ENCODE measurements around the gene FOXO3.

The FOXO3 gene

GRCh38 chr6:108671790-108672189 lies 111.1 kb downstream of the FOXO3 start:
- no peaks in the 10 kb centered on the region for H3K9me3 ChIP-seq (ENCODE audit: control extremely low read depth in 1 of 5, control insufficient read depth in 4 of 5, insufficient read depth in 2 of 5, low read depth in 1 of 5, low read length in 4 of 5)
- H3K27ac ChIP-seq (ENCODE audit: insufficient read depth in 1 of 2, low read depth in 1 of 2, low read length in 2 of 2, poor library complexity in 1 of 2, severe bottlenecking in 2 of 2): no peak overlapping the region
- no peak overlapping the region for H3K4me3 ChIP-seq (ENCODE audit: control insufficient read depth in 1 of 7, extremely low read depth in 1 of 7, insufficient read depth in 4 of 7, low read depth in 2 of 7, low read length in 6 of 7)
- DNase-seq: no peak
- no peaks in the 10 kb centered on the region for H3K27me3 ChIP-seq (replicated peaks in 2 of 5; ENCODE audit: control insufficient read depth in 4 of 5, insufficient read depth in 5 of 5, low read length in 4 of 5)
- ChIA-PET POLR2A (interaction anchor here (0.5 kb wide), 1 partner anchor 46 kb away, joined by 3 read pairs; no protein-coding TSS in a partner anchor), CTCF (interaction anchor here (1.3 kb wide), 1 partner anchor 15 kb away, joined by 5 read pairs; no protein-coding TSS in a partner anchor)
- H3K36me3 ChIP-seq (ENCODE audit: control insufficient read depth in 4 of 4, insufficient read depth in 4 of 4, low read length in 3 of 4): peaks cover 2 to 12% (median 5%) of the 10 kb centered on the region in 4 experiments
- peaks cover 0 to 1% (median 0%) of the 10 kb centered on the region in 4 experiments for H3K4me1 ChIP-seq (ENCODE audit: control extremely low read depth in 1 of 4, control insufficient read depth in 4 of 4, insufficient read depth in 4 of 4, low read length in 3 of 4)
- 96% methylated on average over 4 of the region's 4 CpGs for WGBS (ENCODE audit: insufficient coverage)

- ChIA-PET POLR2A (no interaction called here), CTCF (no interaction called here)
- H3K27me3 ChIP-seq (replicated peaks in 2 of 5; ENCODE audit: control insufficient read depth in 4 of 5, insufficient read depth in 5 of 5, low read length in 4 of 5): no peaks in the 10 kb centered on the region
- peaks cover 0 to 1% (median 0%) of the 10 kb centered on the region in 4 experiments for H3K4me1 ChIP-seq (ENCODE audit: control extremely low read depth in 1 of 4, control insufficient read depth in 4 of 4, insufficient read depth in 4 of 4, low read length in 3 of 4)
- DNase-seq: no peak
- H3K9me3 ChIP-seq (ENCODE audit: control extremely low read depth in 1 of 5, control insufficient read depth in 4 of 5, insufficient read depth in 2 of 5, low read depth in 1 of 5, low read length in 4 of 5): no peaks in the 10 kb centered on the region
- peaks cover 2 to 11% (median 5%) of the 10 kb centered on the region in 4 experiments for H3K36me3 ChIP-seq (ENCODE audit: control insufficient read depth in 4 of 4, insufficient read depth in 4 of 4, low read length in 3 of 4)
- no peak overlapping the region for H3K4me3 ChIP-seq (ENCODE audit: control insufficient read depth in 1 of 7, extremely low read depth in 1 of 7, insufficient read depth in 4 of 7, low read depth in 2 of 7, low read length in 6 of 7)
- H3K27ac ChIP-seq (ENCODE audit: insufficient read depth in 1 of 2, low read depth in 1 of 2, low read length in 2 of 2, poor library complexity in 1 of 2, severe bottlenecking in 2 of 2): no peak overlapping the region
- WGBS (ENCODE audit: insufficient coverage): 80% methylated on average over 1 of the region's 3 CpGs
These were observed 111.9 kb downstream of the FOXO3 start for GRCh38 chr6:108672641-108673040.

- Histone ChIP-seq H3K27ac (ENCODE audit: insufficient read depth in 1 of 2, low read depth in 1 of 2, low read length in 2 of 2, poor library complexity in 1 of 2, severe bottlenecking in 2 of 2) (no peak overlapping the region), H3K4me1 (ENCODE audit: control extremely low read depth in 1 of 4, control insufficient read depth in 4 of 4, insufficient read depth in 4 of 4, low read length in 3 of 4) (peaks cover 0 to 1% (median 0%) of the 10 kb centered on the region in 4 experiments), H3K9me3 (ENCODE audit: control extremely low read depth in 1 of 5, control insufficient read depth in 4 of 5, insufficient read depth in 2 of 5, low read depth in 1 of 5, low read length in 4 of 5) (no peaks in the 10 kb centered on the region), H3K4me3 (ENCODE audit: control insufficient read depth in 1 of 7, extremely low read depth in 1 of 7, insufficient read depth in 4 of 7, low read depth in 2 of 7, low read length in 6 of 7) (no peak overlapping the region), H3K27me3 (replicated peaks in 2 of 5; ENCODE audit: control insufficient read depth in 4 of 5, insufficient read depth in 5 of 5, low read length in 4 of 5) (no peaks in the 10 kb centered on the region), H3K36me3 (ENCODE audit: control insufficient read depth in 4 of 4, insufficient read depth in 4 of 4, low read length in 3 of 4) (peaks cover 2 to 7% (median 5%) of the 10 kb centered on the region in 4 experiments)
- WGBS (ENCODE audit: insufficient coverage): 94% methylated on average over 5 of the region's 6 CpGs
- CTCF ChIA-PET: no interaction called here
- POLR2A ChIA-PET: no interaction called here
- no peak for DNase-seq
These were observed 112.4 kb downstream of the FOXO3 start for GRCh38 chr6:108673153-108673552.

GRCh38 chr6:108673602-108674001 lies 112.9 kb downstream of the FOXO3 start:
- H3K4me3 ChIP-seq (ENCODE audit: control insufficient read depth in 1 of 7, extremely low read depth in 1 of 7, insufficient read depth in 4 of 7, low read depth in 2 of 7, low read length in 6 of 7): no peak overlapping the region
- peaks cover 2 to 7% (median 3%) of the 10 kb centered on the region in 4 experiments for H3K36me3 ChIP-seq (ENCODE audit: control insufficient read depth in 4 of 4, insufficient read depth in 4 of 4, low read length in 3 of 4)
- 71% methylated on average over 1 of the region's 2 CpGs for WGBS (ENCODE audit: insufficient coverage)
- ChIA-PET CTCF (interaction anchor here (0.7 kb wide), 1 partner anchor 27 kb away, joined by 3 read pairs; no protein-coding TSS in a partner anchor), POLR2A (no interaction called here)
- DNase-seq: no peak
- no peaks in the 10 kb centered on the region for H3K27me3 ChIP-seq (replicated peaks in 2 of 5; ENCODE audit: control insufficient read depth in 4 of 5, insufficient read depth in 5 of 5, low read length in 4 of 5)
- no peaks in the 10 kb centered on the region for H3K9me3 ChIP-seq (ENCODE audit: control extremely low read depth in 1 of 5, control insufficient read depth in 4 of 5, insufficient read depth in 2 of 5, low read depth in 1 of 5, low read length in 4 of 5)
- peaks cover 0 to 1% (median 0%) of the 10 kb centered on the region in 4 experiments for H3K4me1 ChIP-seq (ENCODE audit: control extremely low read depth in 1 of 4, control insufficient read depth in 4 of 4, insufficient read depth in 4 of 4, low read length in 3 of 4)
- H3K27ac ChIP-seq (ENCODE audit: insufficient read depth in 1 of 2, low read depth in 1 of 2, low read length in 2 of 2, poor library complexity in 1 of 2, severe bottlenecking in 2 of 2): no peak overlapping the region

GRCh38 chr6:108675226-108676200 lies 114.8 kb downstream of the FOXO3 start:
- Histone ChIP-seq H3K9me3 (ENCODE audit: control extremely low read depth in 1 of 5, control insufficient read depth in 4 of 5, insufficient read depth in 2 of 5, low read depth in 1 of 5, low read length in 4 of 5) (no peaks in the 10 kb centered on the region), H3K27ac (ENCODE audit: insufficient read depth in 1 of 2, low read depth in 1 of 2, low read length in 2 of 2, poor library complexity in 1 of 2, severe bottlenecking in 2 of 2) (no peak overlapping the region), H3K36me3 (ENCODE audit: control insufficient read depth in 4 of 4, insufficient read depth in 4 of 4, low read length in 3 of 4) (peaks cover 0 to 10% (median 6%) of the 10 kb centered on the region in 4 experiments), H3K4me1 (ENCODE audit: control extremely low read depth in 1 of 4, control insufficient read depth in 4 of 4, insufficient read depth in 4 of 4, low read length in 3 of 4) (peaks cover 0 to 1% (median 0%) of the 10 kb centered on the region in 4 experiments), H3K27me3 (replicated peaks in 2 of 5; ENCODE audit: control insufficient read depth in 4 of 5, insufficient read depth in 5 of 5, low read length in 4 of 5) (no peaks in the 10 kb centered on the region), H3K4me3 (ENCODE audit: control insufficient read depth in 1 of 7, extremely low read depth in 1 of 7, insufficient read depth in 4 of 7, low read depth in 2 of 7, low read length in 6 of 7) (no peak overlapping the region)
- DNase-seq: no peak
- WGBS (ENCODE audit: insufficient coverage): 100% methylated on average over 1 of the region's 3 CpGs
- ChIA-PET CTCF (interaction anchor here (0.5 to 1.3 kb wide), 2 partner anchors 8 to 393 kb away, joined by 3 to 4 read pairs; no protein-coding TSS in a partner anchor), POLR2A (no interaction called here)

GRCh38 chr6:108676555-108676954 lies 115.8 kb downstream of the FOXO3 start:
- Histone ChIP-seq H3K27me3 (replicated peaks in 2 of 5; ENCODE audit: control insufficient read depth in 4 of 5, insufficient read depth in 5 of 5, low read length in 4 of 5) (no peaks in the 10 kb centered on the region), H3K4me3 (ENCODE audit: control insufficient read depth in 1 of 7, extremely low read depth in 1 of 7, insufficient read depth in 4 of 7, low read depth in 2 of 7, low read length in 6 of 7) (no peak overlapping the region), H3K36me3 (ENCODE audit: control insufficient read depth in 4 of 4, insufficient read depth in 4 of 4, low read length in 3 of 4) (peaks cover 0 to 10% (median 6%) of the 10 kb centered on the region in 4 experiments), H3K27ac (ENCODE audit: insufficient read depth in 1 of 2, low read depth in 1 of 2, low read length in 2 of 2, poor library complexity in 1 of 2, severe bottlenecking in 2 of 2) (no peak overlapping the region), H3K4me1 (ENCODE audit: control extremely low read depth in 1 of 4, control insufficient read depth in 4 of 4, insufficient read depth in 4 of 4, low read length in 3 of 4) (peaks cover 0 to 1% (median 0%) of the 10 kb centered on the region in 4 experiments), H3K9me3 (ENCODE audit: control extremely low read depth in 1 of 5, control insufficient read depth in 4 of 5, insufficient read depth in 2 of 5, low read depth in 1 of 5, low read length in 4 of 5) (no peaks in the 10 kb centered on the region)
- 100% methylated on average over 1 of the region's 3 CpGs for WGBS (ENCODE audit: insufficient coverage)
- DNase-seq: no peak
- POLR2A ChIA-PET: no interaction called here
- CTCF ChIA-PET: interaction anchor here (1.3 kb wide), 1 partner anchor 10 kb away, joined by 3 read pairs; no protein-coding TSS in a partner anchor

- peaks cover 0 to 13% (median 6%) of the 10 kb centered on the region in 4 experiments for H3K36me3 ChIP-seq (ENCODE audit: control insufficient read depth in 4 of 4, insufficient read depth in 4 of 4, low read length in 3 of 4)
- no peak overlapping the region for H3K27ac ChIP-seq (ENCODE audit: insufficient read depth in 1 of 2, low read depth in 1 of 2, low read length in 2 of 2, poor library complexity in 1 of 2, severe bottlenecking in 2 of 2)
- no peaks in the 10 kb centered on the region for H3K27me3 ChIP-seq (replicated peaks in 2 of 5; ENCODE audit: control insufficient read depth in 4 of 5, insufficient read depth in 5 of 5, low read length in 4 of 5)
- ChIA-PET POLR2A (no interaction called here), CTCF (interaction anchor here (0.8 to 1.2 kb wide), 2 partner anchors 13 to 150 kb away, joined by 3 read pairs; no protein-coding TSS in a partner anchor)
- no peak overlapping the region for H3K4me3 ChIP-seq (ENCODE audit: control insufficient read depth in 1 of 7, extremely low read depth in 1 of 7, insufficient read depth in 4 of 7, low read depth in 2 of 7, low read length in 6 of 7)
- H3K9me3 ChIP-seq (ENCODE audit: control extremely low read depth in 1 of 5, control insufficient read depth in 4 of 5, insufficient read depth in 2 of 5, low read depth in 1 of 5, low read length in 4 of 5): no peaks in the 10 kb centered on the region
- DNase-seq: no peak
- peaks cover 0 to 1% (median 0%) of the 10 kb centered on the region in 4 experiments for H3K4me1 ChIP-seq (ENCODE audit: control extremely low read depth in 1 of 4, control insufficient read depth in 4 of 4, insufficient read depth in 4 of 4, low read length in 3 of 4)
- 90% methylated on average over 3 of the region's 3 CpGs for WGBS (ENCODE audit: insufficient coverage)
These were observed 116.6 kb downstream of the FOXO3 start for GRCh38 chr6:108677357-108677756.
